PFSK-1 (cell line): ENCODE measurements around the gene ARL10. TPM values are rescaled to one million over a fixed set of nuclear protein-coding genes. Genes with fewer than 3 reads are reported as not detected.

ENCODE experiments used
- FOXP2 ChIP-seq: optimal IDR thresholded peaks from 2 replicates; pipeline ENCODE3; 2011; ENCODE audit warnings: borderline replicate concordance, control low read depth, inconsistent platforms; ENCODE audit not compliant: insufficient read depth; ENCODE audit errors: extremely low read length, extremely low read depth
- POLR2AphosphoS5 ChIP-seq: IDR thresholded peaks from 2 replicates; pipeline ENCODE4 v1.6.1; 2012; ENCODE audit warnings: low read depth, mild to moderate bottlenecking, control low read depth, low read length, moderate library complexity
- SIN3A ChIP-seq: IDR thresholded peaks from 2 replicates; pipeline ENCODE4 v1.6.1; 2012; ENCODE audit warnings: mild to moderate bottlenecking, low read length, moderate library complexity, borderline replicate concordance; ENCODE audit not compliant: insufficient read depth
- TAF1 ChIP-seq: IDR thresholded peaks from 2 replicates; pipeline ENCODE4 v1.6.1; 2012; ENCODE audit warnings: low read length, control low read depth, borderline replicate concordance; ENCODE audit not compliant: insufficient read depth
- polyA plus RNA-seq: library from polyadenylated mRNA; unstranded; fragments of >200 nt; gene quantifications from one replicate; pipeline ENCODE4 v1.2.1, GENCODE V29; 2012; ENCODE audit warnings: low read depth, missing spikeins; ENCODE audit not compliant: insufficient read length
- TF ChIP-seq, protein P1 (sequence below), 2 experiments: IDR thresholded peaks; 2 replicates each; pipeline versions ENCODE4 v1.6.1 to v1.8.0; 2011 to 2012; ENCODE audit warnings: low read depth in 2 of 2, low read length in 2 of 2, control low read depth in 1 of 2, inconsistent platforms in 1 of 2, mild to moderate bottlenecking in 1 of 2, moderate library complexity in 1 of 2; ENCODE audit not compliant: insufficient read depth in 1 of 2

The ARL10 gene
- 0.03 TPM for polyA plus RNA-seq

DNA sequence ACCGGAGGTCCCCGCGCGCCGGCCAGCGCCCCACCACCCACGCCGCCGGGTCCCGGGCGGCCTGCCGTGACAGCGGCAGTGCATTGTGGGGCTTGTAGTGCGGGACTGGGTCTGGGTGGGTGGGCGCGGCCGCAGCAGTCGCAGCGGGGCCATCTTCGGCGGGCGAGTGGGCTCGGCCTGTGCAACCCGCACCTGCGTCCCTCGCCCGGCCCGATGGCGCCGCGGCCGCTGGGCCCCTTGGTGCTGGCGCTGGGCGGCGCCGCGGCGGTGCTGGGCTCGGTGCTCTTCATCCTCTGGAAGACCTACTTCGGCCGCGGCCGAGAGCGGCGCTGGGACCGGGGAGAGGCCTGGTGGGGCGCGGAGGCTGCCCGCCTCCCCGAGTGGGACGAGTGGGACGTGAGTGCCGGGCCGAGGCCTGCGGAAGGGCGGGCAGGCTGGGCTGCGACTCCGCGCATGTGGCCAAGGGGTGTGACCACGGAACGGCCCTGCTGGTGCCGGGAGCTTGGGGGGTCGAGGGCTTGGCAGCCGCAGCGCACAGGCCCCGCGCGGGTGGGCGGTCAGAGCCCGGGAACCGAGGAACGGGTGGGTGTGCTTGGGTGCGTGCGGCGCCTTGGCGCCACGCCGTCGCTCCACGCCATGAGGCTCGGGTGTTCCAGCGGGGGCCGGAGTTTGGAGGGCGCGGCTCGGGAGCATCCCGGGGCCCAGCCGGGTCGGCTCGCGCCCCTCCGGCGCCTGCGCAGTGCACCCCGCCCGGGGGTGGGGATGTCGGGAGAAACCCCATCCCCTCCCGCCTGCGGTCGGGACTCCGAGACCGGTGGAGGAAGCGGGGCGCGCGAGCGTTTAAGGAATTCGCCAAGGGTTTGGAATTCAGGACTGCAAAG lies at the start of gene ARL10:
Gene ARL10, plus strand, starts transcription at position 137 of the 881 bp plus-strand sequence. Its CDS starts 77 bp downstream, at position 214.
- no peak for TF ChIP-seq FOXP2
- TF ChIP-seq, protein P1, sequence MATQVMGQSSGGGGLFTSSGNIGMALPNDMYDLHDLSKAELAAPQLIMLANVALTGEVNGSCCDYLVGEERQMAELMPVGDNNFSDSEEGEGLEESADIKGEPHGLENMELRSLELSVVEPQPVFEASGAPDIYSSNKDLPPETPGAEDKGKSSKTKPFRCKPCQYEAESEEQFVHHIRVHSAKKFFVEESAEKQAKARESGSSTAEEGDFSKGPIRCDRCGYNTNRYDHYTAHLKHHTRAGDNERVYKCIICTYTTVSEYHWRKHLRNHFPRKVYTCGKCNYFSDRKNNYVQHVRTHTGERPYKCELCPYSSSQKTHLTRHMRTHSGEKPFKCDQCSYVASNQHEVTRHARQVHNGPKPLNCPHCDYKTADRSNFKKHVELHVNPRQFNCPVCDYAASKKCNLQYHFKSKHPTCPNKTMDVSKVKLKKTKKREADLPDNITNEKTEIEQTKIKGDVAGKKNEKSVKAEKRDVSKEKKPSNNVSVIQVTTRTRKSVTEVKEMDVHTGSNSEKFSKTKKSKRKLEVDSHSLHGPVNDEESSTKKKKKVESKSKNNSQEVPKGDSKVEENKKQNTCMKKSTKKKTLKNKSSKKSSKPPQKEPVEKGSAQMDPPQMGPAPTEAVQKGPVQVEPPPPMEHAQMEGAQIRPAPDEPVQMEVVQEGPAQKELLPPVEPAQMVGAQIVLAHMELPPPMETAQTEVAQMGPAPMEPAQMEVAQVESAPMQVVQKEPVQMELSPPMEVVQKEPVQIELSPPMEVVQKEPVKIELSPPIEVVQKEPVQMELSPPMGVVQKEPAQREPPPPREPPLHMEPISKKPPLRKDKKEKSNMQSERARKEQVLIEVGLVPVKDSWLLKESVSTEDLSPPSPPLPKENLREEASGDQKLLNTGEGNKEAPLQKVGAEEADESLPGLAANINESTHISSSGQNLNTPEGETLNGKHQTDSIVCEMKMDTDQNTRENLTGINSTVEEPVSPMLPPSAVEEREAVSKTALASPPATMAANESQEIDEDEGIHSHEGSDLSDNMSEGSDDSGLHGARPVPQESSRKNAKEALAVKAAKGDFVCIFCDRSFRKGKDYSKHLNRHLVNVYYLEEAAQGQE (IDR thresholded peaks at IDR 0.05; ENCODE audit: insufficient read depth in 1 of 2, low read depth in 2 of 2, low read length in 2 of 2), result no peak
- TF ChIP-seq SIN3A, result no peak
- no peak for TF ChIP-seq POLR2AphosphoS5

DNA sequence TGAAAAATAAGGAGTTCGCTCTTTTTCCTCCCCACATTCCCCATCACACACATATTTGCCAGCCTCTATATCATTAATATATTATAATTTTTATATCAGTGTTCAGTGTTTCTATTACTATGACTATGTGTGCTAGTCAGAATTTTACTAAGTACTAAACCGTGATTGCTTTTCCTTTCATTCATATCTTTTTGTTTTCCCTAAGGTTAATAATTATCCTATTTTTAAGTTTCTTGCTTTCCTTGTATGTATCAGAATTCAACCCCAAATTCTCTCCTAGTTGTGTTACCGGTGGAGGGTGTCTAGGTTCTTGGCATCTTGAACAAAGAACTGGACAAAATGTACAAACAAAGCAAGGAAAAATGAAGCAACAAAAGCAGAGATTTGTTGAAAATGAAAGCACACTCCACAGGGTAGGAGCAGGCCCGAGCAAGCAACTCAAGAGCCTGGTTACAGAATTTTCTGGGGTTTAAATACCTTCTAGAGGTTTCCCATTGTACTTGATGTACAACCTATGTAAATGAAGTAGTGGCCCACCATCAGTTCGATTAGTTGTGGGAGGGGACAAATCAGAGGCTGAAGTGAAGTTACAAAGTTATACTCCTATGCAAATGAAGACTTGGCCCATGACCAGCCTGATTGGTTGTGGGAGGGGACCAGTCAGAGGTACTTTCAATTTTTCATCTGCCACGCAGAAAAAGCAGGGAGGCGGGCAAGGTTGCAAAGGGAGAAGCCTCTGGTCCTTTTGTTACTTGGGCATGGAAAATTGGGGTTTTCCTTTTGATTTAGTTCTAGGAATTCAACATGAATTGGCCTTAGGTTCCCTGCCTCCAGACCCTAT lies 47.5 kb upstream of the ARL10 start:
- no peak for TF ChIP-seq SIN3A
- no peak for TF ChIP-seq FOXP2

GRCh38 chr5:176319827-176320554 lies 45.3 kb upstream of the ARL10 start:
- TF ChIP-seq, protein P1 (IDR thresholded peaks at IDR 0.05; ENCODE audit: insufficient read depth in 1 of 2, low read depth in 2 of 2, low read length in 2 of 2), result no peak
- TF ChIP-seq TAF1 (no peak), POLR2AphosphoS5 (no peak), FOXP2 (no peak), SIN3A (no peak)

DNA sequence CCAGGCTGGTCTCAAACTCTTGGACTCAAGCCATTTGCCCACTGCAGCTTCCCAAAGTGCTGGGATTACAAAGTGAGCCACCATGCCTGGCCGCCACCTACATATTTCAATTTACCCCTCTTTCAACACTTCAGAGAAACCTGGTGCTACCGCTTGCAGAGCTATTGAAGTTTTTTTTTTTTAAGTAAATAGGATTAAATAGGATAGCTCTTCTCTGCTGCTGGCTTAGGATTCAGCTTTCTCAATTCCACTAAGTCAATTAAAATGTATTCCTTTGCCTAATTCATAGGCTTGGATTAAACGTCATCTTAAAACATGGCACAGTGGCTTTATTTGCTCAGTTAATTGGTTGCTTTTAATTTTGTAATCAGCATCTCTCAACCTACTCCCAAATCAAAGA lies 44.7 kb upstream of the ARL10 start:
- no peak for TF ChIP-seq FOXP2
- TF ChIP-seq SIN3A, result no peak
- no peak for TF ChIP-seq TAF1
- TF ChIP-seq, protein P1 (IDR thresholded peaks at IDR 0.05; ENCODE audit: insufficient read depth in 1 of 2, low read depth in 2 of 2, low read length in 2 of 2), result no peak
- no peak for TF ChIP-seq POLR2AphosphoS5
